Measurements from ENCODE around the gene DOCK9.

- TF ChIP-seq POLR2AphosphoS5 (IDR thresholded peaks at IDR 0.05; ENCODE audit: low read depth, low read length) (no peak), TAF1 (IDR thresholded peaks at IDR 0.05; ENCODE audit: low read depth, low read length) (no peak)
These were observed 126.6 kb downstream of the DOCK9 start for GRCh38 chr13:98851276-98851675.
